ENCODE results near the gene MXI1.

Gene MXI1

DNA sequence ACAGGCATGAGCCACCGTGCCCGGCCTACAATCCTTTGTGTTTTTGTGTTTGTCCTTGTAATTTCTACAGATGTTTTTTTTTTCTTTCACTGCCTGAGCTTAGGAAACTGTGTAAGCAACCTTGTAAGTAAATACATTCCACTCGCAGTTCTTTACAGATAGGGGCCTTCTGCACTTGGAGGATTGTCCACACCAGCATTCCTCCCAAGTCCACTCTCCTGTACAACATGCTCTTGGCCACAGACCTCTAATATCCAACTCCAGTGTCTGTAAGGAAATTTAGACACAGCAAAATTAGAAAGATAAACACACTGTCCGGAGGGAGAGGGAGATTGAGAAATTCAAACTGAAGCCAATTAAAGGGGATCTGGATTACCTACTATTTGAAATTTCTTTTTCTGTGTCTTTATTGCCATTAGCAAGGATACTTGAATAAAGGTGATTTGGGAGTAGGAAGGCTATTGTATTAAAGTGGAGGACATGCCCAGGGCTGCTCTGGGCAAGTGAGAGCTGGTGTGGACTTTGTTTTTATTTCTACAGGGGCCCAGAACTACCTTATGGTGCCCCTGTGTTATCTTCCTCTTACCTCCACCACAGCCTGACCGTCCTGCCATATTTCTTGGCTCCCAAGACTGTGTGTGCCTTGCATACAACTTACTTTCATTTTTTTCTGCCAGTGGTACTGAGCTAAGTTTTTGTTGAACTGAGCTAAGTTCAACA, 9.7 kb downstream of the MXI1 start:
- DNase-seq, result no peak

- no peak for DNase-seq
Measured at GRCh38 chr10:110217662-110218008, 10.2 kb downstream of the MXI1 start.

GRCh38 chr10:110218632-110219031, 11.2 kb downstream of the MXI1 start:
- DNase-seq, result no peak

DNA sequence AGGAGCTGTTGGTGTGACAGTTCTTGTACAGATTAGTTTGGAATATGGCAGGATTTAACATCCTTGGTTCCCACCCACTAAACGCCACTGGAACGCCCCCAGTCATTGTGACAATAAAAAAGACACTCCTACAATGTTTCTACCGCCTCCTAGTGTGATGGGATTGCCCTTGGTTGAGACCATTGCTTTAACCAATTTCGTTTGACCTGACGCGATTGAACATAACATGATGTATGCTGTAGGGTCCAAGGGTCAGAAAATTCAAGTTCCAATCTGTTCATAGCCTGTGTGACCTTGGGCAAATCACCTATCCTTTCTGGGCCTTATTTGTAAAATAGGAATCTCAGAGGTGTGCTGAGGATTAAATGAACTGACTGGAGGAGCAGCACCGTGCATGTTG, 12.5 kb downstream of the MXI1 start:
- no peak for DNase-seq

GRCh38 chr10:110220398-110220797, 13.0 kb downstream of the MXI1 start:
- DNase-seq, result no peak

DNA sequence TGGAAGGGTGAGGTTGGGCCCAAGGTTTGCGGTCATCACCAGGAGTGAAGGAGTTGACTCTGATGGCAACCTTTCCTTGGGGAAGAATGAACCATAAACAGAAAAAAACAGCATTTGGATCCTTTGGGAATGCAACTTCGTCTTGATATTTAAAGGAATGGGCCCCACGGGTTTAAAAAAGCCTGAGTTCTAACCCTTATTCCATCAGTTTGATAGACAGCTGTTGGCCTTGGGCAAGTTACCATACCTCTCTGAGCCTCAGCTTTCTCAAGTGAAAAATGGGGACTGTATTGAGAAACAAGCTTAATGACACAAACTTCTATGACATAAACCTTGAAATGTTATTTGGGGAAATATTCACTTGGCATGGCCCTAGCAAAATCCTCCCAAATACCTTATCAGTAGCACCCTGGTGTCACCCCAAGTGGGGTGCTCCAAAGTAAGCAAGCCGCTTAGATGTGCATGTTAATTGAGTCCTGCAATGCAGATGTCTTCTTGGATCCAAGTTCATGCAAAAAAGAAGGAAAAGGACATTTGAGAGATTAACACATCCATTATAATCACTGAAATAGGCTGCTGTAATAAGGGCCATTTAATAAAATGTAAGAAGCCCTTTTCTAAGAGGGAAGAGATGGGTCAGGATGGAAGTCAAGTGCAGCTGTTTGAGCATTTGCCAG, 13.8 kb downstream of the MXI1 start:
- no peak for DNase-seq

GRCh38 chr10:110221721-110222261, 14.4 kb downstream of the MXI1 start:
- peak; percentile 56 for DNase-seq

DNA sequence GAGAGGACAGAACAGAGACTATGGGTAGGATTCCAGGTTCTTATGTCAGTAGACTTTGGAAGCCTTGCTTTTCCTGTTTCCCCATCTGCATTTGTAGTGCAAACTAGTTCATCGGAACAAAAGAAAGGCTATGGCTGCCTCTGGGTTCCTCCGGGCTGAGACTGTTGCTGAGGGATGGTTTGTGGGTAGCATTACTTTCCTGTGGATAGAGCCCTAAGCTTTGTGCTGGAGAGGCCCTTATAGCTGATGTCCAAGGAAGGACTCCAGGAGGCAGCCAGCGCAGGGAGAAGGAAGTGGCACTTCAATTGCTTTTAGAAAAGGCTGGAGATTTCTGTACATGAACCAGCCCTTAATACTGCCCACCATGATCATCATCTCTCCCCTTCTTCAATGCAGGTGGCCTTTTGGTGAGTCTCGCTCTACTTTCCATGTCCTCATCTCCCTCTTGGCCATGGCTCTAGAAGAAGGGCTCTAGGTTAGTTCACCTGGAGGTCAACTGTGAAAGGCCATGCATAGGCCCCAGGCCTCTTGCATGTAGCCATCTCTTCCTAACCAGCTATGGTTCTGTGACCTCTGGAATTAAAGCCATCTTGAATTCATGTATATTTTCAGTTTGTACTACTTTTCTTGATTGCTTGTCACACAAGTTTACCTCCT, 15.4 kb downstream of the MXI1 start:
- DNase-seq, result no peak

GRCh38 chr10:110223298-110223925, 16.0 kb downstream of the MXI1 start:
- no peak for DNase-seq

- no peak for DNase-seq
Measured at GRCh38 chr10:110224992-110225391, 17.6 kb downstream of the MXI1 start.

DNA sequence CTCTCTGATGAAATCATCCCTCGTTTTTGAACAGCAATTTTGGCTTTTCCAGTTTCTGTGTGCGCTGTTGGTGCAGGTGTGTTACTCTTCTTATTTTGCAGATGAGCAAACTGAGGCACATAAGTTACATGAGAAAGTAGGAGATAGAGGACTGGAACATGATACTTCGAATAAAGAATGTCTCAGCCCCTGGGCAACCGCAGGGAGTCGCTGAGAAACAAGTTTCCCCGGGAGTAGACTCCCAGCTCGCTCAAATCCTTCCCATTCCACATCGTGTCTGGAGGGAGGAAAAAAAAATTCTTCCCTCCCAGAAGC, 18.0 kb downstream of the MXI1 start:
- DNase-seq, result no peak

DNA sequence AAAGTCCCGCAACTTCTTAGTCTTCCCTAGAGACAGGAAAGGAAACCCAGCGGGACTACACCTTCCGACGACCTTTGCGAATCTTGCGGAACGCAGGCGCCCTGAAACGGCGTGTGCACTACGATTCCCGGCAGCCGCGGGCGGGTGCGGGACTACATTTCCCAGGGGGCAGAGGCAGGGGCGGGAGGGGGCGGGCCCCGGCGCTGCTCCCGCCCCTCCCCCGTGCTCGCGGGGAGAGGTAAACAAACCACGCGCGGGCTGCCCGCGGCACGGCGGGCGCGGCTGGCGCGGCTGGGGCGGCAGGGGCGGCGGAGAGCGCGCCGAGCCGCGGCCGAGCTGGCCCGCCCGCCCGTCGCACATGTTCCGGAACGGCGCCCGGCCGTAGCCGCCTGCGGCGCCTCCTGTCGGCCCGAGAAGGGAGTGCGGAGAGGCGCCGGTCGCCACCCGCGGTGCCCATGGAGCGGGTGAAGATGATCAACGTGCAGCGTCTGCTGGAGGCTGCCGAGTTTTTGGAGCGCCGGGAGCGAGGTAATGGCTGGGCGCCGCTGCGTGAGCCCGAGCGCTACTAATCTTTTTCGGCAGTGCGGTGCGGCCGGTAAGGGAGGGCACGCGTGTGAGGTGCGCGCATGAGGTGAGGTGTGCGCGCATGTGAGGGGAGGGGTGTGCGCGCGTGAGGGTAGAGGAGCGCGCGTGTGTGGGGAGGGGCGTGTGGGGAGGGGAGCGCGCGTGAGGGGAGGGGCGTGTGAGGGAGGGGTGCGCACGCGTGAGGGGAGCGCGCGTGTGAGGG, 18.5 kb downstream of the MXI1 start:
- peak; percentile 79 for DNase-seq

GRCh38 chr10:110226543-110226925, 19.1 kb downstream of the MXI1 start:
- peak; percentile 81 for DNase-seq

- peak; percentile 81 for DNase-seq
Measured at GRCh38 chr10:110226926-110227641, 19.7 kb downstream of the MXI1 start.

DNA sequence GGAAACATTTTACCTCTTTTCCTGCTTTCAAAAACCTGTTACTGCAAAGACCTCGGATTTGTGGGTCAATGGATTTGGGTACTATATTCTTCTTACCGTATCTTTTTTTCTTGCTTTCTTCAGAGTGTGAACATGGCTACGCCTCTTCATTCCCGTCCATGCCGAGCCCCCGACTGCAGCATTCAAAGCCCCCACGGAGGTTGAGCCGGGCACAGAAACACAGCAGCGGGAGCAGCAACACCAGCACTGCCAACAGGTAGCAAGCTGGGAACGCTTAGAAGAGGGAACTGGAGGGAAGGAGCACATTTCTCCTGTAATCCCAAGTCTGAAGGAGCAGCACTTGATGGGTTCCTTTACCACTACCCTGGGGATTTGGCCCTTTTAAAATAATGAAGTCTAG, 20.7 kb downstream of the MXI1 start:
- DNase-seq, result no peak

GRCh38 chr10:110229155-110229554, 21.8 kb downstream of the MXI1 start:
- no peak for DNase-seq

DNA sequence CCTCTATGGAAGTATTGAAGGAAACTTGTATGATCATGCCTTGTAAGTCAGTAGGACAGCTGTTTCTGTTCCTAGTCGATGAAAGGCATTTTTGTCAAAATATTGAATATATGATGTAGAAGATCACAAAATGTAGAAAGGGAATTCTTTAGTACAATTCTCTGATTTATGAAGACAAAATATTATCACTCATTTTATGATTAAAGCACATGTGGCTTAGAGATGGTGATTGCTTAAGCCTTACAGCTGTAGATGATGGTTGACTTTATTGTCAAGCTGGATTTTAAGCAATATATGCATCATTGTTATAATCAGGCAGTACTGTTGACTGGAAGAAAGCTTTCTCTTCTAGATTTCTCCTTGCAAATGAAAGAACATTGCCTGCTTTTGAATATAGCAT, 26.4 kb downstream of the MXI1 start:
- DNase-seq, result no peak

- DNase-seq, result no peak
Measured at GRCh38 chr10:110237894-110238480, 30.6 kb downstream of the MXI1 start.

GRCh38 chr10:110239892-110240291, 32.5 kb downstream of the MXI1 start:
- DNase-seq, result no peak

- DNase-seq, result no peak
Measured at GRCh38 chr10:110241407-110241806, 34.0 kb downstream of the MXI1 start.

- no peak for DNase-seq
Measured at GRCh38 chr10:110241841-110242240, 34.4 kb downstream of the MXI1 start.

- no peak for DNase-seq
Measured at GRCh38 chr10:110242511-110242910, 35.1 kb downstream of the MXI1 start.

Measured in NCI-H2227 treated with DMSO at 0.1 percent for 48 hours (cell line).